ENCODE results near the gene RGL1.

The RGL1 gene

DNA sequence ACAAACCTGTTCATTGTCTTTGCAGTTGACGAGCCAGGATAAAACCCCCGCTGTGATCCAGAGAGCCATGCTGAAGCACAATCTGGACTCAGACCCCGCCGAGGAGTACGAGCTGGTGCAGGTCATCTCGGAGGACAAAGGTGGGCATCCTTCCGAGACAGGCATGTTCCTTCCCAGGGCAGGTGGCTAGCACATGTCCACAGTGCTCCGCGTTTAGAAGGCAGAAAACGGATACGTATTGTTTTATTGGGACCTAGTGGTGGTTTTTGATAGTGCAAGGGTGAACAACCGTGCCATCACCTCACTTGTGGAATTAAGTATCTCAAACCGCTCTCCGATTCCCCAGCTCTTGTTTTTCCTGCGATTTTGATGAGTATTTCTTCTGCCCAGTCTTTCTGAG is 117.3 kb downstream of the RGL1 start:
- Histone ChIP-seq H3K9ac (ENCODE audit: low read length) (no peak overlapping the region), H4K20me1 (ENCODE audit: insufficient read depth, low read length) (no peaks in the 10 kb centered on the region), H3K36me3 (ENCODE audit: insufficient read depth, low read length) (no peaks in the 10 kb centered on the region), H3K9me2 (ENCODE audit: low read depth, low read length) (no peaks in the 10 kb centered on the region), H3K4me2 (ENCODE audit: low read length) (no peak overlapping the region), H3K27me3 (ENCODE audit: insufficient read depth, low read length) (no peaks in the 10 kb centered on the region), H3K79me2 (ENCODE audit: insufficient read depth, low read length) (no peaks in the 10 kb centered on the region), H3K27ac (ENCODE audit: low read depth, low read length, poor library complexity, severe bottlenecking) (no peak overlapping the region), H3K4me1 (ENCODE audit: insufficient read depth, low read length, severe bottlenecking) (no peaks in the 10 kb centered on the region), H3K4me3 (ENCODE audit: low read depth, low read length, poor library complexity, severe bottlenecking) (no peak overlapping the region), H3F3A (ENCODE audit: insufficient read depth, low read length) (no peaks in the 10 kb centered on the region), H2AFZ (ENCODE audit: low read length) (no peak overlapping the region), H3K9me3 (ENCODE audit: low read length) (no peaks in the 10 kb centered on the region)
- no peak for TF ChIP-seq EZH2 (IDR thresholded peaks at IDR 0.05; ENCODE audit: borderline replicate concordance, low read length)
- peak; percentile 24; the same call in 1 of the 2 replicates for TF ChIP-seq CTCF (IDR thresholded peaks at IDR 0.05; ENCODE audit: low read length)

- no peaks in the 10 kb centered on the region for H3K9me3 ChIP-seq (ENCODE audit: low read length)
- H3K4me2 ChIP-seq (ENCODE audit: low read length) = no peak overlapping the region
- H4K20me1 ChIP-seq (ENCODE audit: insufficient read depth, low read length) = no peaks in the 10 kb centered on the region
- H3K27ac ChIP-seq (ENCODE audit: low read depth, low read length, poor library complexity, severe bottlenecking) = no peak overlapping the region
- H2AFZ ChIP-seq (ENCODE audit: low read length) = no peak overlapping the region
- H3K27me3 ChIP-seq (ENCODE audit: insufficient read depth, low read length) = no peaks in the 10 kb centered on the region
- no peaks in the 10 kb centered on the region for H3F3A ChIP-seq (ENCODE audit: insufficient read depth, low read length)
- H3K9ac ChIP-seq (ENCODE audit: low read length) = no peak overlapping the region
- H3K4me3 ChIP-seq (ENCODE audit: low read depth, low read length, poor library complexity, severe bottlenecking) = no peak overlapping the region
- no peaks in the 10 kb centered on the region for H3K4me1 ChIP-seq (ENCODE audit: insufficient read depth, low read length, severe bottlenecking)
- H3K79me2 ChIP-seq (ENCODE audit: insufficient read depth, low read length) = no peaks in the 10 kb centered on the region
- no peak for TF ChIP-seq CTCF (IDR thresholded peaks at IDR 0.05; ENCODE audit: low read length)
- no peaks in the 10 kb centered on the region for H3K9me2 ChIP-seq (ENCODE audit: low read depth, low read length)
- no peaks in the 10 kb centered on the region for H3K36me3 ChIP-seq (ENCODE audit: insufficient read depth, low read length)
Measured at GRCh38 chr1:183925947-183926346, 121.0 kb downstream of the RGL1 start.

DNA sequence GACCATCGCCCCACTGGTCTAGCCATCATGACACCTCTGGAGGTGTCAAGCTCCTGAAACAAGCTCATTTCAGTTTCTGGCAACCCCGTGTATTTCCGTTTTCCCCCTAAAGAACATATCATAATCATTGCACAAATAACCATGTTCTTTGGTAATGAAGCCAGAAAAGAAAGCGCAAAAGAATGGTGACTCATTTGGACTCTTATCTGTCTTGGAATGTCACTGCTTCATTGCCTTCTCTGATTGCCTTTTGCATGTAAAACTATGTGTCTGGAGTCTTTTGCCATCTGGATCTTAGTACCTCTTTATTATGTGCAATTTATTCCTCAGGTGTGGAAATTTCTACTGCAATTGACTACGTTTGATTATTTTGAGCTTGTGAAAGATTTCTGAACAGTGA is 122.1 kb downstream of the RGL1 start:
- H4K20me1 ChIP-seq (ENCODE audit: insufficient read depth, low read length) = no peaks in the 10 kb centered on the region
- H3K9ac ChIP-seq (ENCODE audit: low read length) = no peak overlapping the region
- H3K79me2 ChIP-seq (ENCODE audit: insufficient read depth, low read length) = no peaks in the 10 kb centered on the region
- no peaks in the 10 kb centered on the region for H3K36me3 ChIP-seq (ENCODE audit: insufficient read depth, low read length)
- H3K4me2 ChIP-seq (ENCODE audit: low read length) = no peak overlapping the region
- H3K27ac ChIP-seq (ENCODE audit: low read depth, low read length, poor library complexity, severe bottlenecking) = no peak overlapping the region
- H3K4me1 ChIP-seq (ENCODE audit: insufficient read depth, low read length, severe bottlenecking) = no peaks in the 10 kb centered on the region
- H3K27me3 ChIP-seq (ENCODE audit: insufficient read depth, low read length) = no peaks in the 10 kb centered on the region
- H2AFZ ChIP-seq (ENCODE audit: low read length) = no peak overlapping the region
- H3K9me3 ChIP-seq (ENCODE audit: low read length) = no peaks in the 10 kb centered on the region
- H3F3A ChIP-seq (ENCODE audit: insufficient read depth, low read length) = no peaks in the 10 kb centered on the region
- H3K9me2 ChIP-seq (ENCODE audit: low read depth, low read length) = no peaks in the 10 kb centered on the region
- no peak overlapping the region for H3K4me3 ChIP-seq (ENCODE audit: low read depth, low read length, poor library complexity, severe bottlenecking)
- no peak for TF ChIP-seq EZH2 (IDR thresholded peaks at IDR 0.05; ENCODE audit: borderline replicate concordance, low read length)
- TF ChIP-seq CTCF (IDR thresholded peaks at IDR 0.05; ENCODE audit: low read length) = no peak
